HepG2 (cell line): ENCODE measurements around the gene ZNF574. TPM values are rescaled to one million over a fixed set of nuclear protein-coding genes. Genes with fewer than 3 reads are reported as not detected.
A peak's percentile ranks its signal among the peaks of the same experiment; 100 is the strongest.

Source experiments
- ATAC-seq: fragments of 200-7000 bp; cut with Tn5 transposase; 3 replicates; pipeline ENCODE4 v1.9.1; 2020; ENCODE audit warnings: mild to moderate bottlenecking, moderate library complexity
- BruUV-seq: library from RNA; stranded (reverse); fragments of 400-500 nt; replicated peaks from 2 replicates; lab custom pipeline; 2021; lab: Mats Ljungman, UMichigan
- CTCF ChIA-PET: fragments of 300-600 bp; formaldehyde crosslinking; extraction: SDS; loops from one replicate; lab custom pipeline; 2021; ENCODE audit warnings: low total read pairs, inconsistent platforms, low intra/inter-chr PET ratio; lab: Yijun Ruan, JAX
- POLR2A ChIA-PET: fragments of 350-600 bp; sonication (Branson Sonifier 250); formaldehyde crosslinking; loops from one replicate; lab custom pipeline; 2020; ENCODE audit warnings: antibody characterized with exemption, inconsistent platforms; lab: Yijun Ruan, JAX
- DNase-seq: peaks from one replicate; pipeline ENCODE4 v3.0.0-alpha.2; 2015; ENCODE audit warnings: low spot score
- FAIRE-seq: peaks from 3 replicates; lab custom pipeline; 2011; peaks lifted over from hg19 to GRCh38; lab: Jason Lieb, UNC
- H2AFZ ChIP-seq: one replicate; pipeline ENCODE4 v1.6.1; 2011; ENCODE audit warnings: low read length, inconsistent platforms
- H3K27ac ChIP-seq: fragments of 300-600 bp; 3 replicates; pipeline ENCODE4 v1.8.0; 2011; ENCODE audit warnings: mixed run types, mild to moderate bottlenecking, mixed read lengths, low read length, inconsistent platforms; ENCODE audit not compliant: insufficient read depth; ENCODE audit errors: extremely low read length
- H3K27me3 ChIP-seq, 2 experiments: fragments of 200-600 bp in 1 of 2; 2 replicates in 1 of 2; 3 replicates in 1 of 2; pipeline versions ENCODE4 v1.6.0 to v1.8.0; 2011; ENCODE audit warnings: low read length in 2 of 2, mild to moderate bottlenecking in 2 of 2, moderate library complexity in 2 of 2, inconsistent platforms in 1 of 2; ENCODE audit not compliant: insufficient read depth in 2 of 2, control insufficient read depth in 1 of 2
- H3K36me3 ChIP-seq, 2 experiments: fragments of 200-600 bp in 1 of 2; replicated peaks in 1 of 2; 2 replicates in 1 of 2; 3 replicates in 1 of 2; pipeline versions ENCODE4 v1.5.1 to v1.8.0; 2011; ENCODE audit warnings: low read length in 2 of 2, inconsistent platforms in 1 of 2; ENCODE audit not compliant: insufficient read depth in 2 of 2, control insufficient read depth in 1 of 2
- H3K4me1 ChIP-seq: 2 replicates; pipeline ENCODE4 v1.5.1; 2012; ENCODE audit warnings: low read length, inconsistent platforms; ENCODE audit not compliant: insufficient read depth
- H3K4me2 ChIP-seq: 2 replicates; pipeline ENCODE4 v1.6.0; 2011; ENCODE audit warnings: low read depth, low read length, inconsistent platforms
- H3K4me3 ChIP-seq, 3 experiments: fragments of 200-600 bp in 1 of 3; sonication (generic), shearing (Covaris generic) in 1 of 3; replicated peaks in 1 of 3; 2 replicates each; pipeline ENCODE4 v1.5.1; 2011 to 2016; ENCODE audit warnings: low read length in 3 of 3, inconsistent platforms in 2 of 3, low read depth in 2 of 3, mild to moderate bottlenecking in 2 of 3, control low read depth in 1 of 3, mixed read lengths in 1 of 3; ENCODE audit not compliant: insufficient read depth in 1 of 3
- H3K79me2 ChIP-seq: one replicate; pipeline ENCODE4 v1.6.1; 2011; ENCODE audit warnings: low read length, inconsistent platforms; ENCODE audit not compliant: insufficient read depth
- H3K9ac ChIP-seq: 2 replicates; pipeline ENCODE4 v1.6.0; 2011; ENCODE audit warnings: mild to moderate bottlenecking, low read depth, low read length, inconsistent platforms; ENCODE audit not compliant: insufficient read depth
- H3K9me3 ChIP-seq: 2 replicates; pipeline ENCODE4 v1.5.1; 2012; ENCODE audit warnings: mild to moderate bottlenecking, low read length
- H4K20me1 ChIP-seq: 2 replicates; pipeline ENCODE4 v1.6.0; 2011; ENCODE audit warnings: inconsistent platforms, mild to moderate bottlenecking, low read length, moderate library complexity; ENCODE audit not compliant: insufficient read depth
- ATF7-NPFF ChIP-seq: sonication (generic); formaldehyde crosslinking; IDR thresholded peaks from 2 replicates; pipeline ENCODE4 v1.8.1; 2023; ENCODE audit warnings: mild to moderate bottlenecking, low read depth, missing genetic modification reagents, moderate library complexity
- CENPT ChIP-seq: sonication (generic); formaldehyde crosslinking; IDR thresholded peaks from 2 replicates; pipeline ENCODE4 v1.8.0; 2022; ENCODE audit warnings: low read depth, mild to moderate bottlenecking, moderate library complexity, missing genetic modification reagents
- CTCF ChIP-seq: sonication (generic); formaldehyde crosslinking; IDR thresholded peaks from 2 replicates; pipeline ENCODE4 v1.5.0; 2020; ENCODE audit warnings: mild to moderate bottlenecking, missing genetic modification reagents, moderate library complexity
- HNRNPL ChIP-seq: fragments of 200-400 bp; formaldehyde crosslinking; IDR thresholded peaks from 2 replicates; pipeline ENCODE4 v1.6.1; 2017; ENCODE audit warnings: mild to moderate bottlenecking, low read depth, low read length
- NFATC3 ChIP-seq: sonication (generic); formaldehyde crosslinking; IDR thresholded peaks from 2 replicates; pipeline ENCODE4 v1.5.1; 2020; ENCODE audit warnings: mild to moderate bottlenecking, missing genetic modification reagents
- SOX6 ChIP-seq, 2 experiments: fragments of 450-650 bp in 1 of 2; sonication (generic) in 1 of 2; formaldehyde crosslinking in 1 of 2; IDR thresholded peaks; 2 replicates each; pipeline versions ENCODE4 v1.4.0 to v1.6.1; 2017 to 2020; ENCODE audit warnings: antibody characterized with exemption in 1 of 2, mild to moderate bottlenecking in 1 of 2, missing genetic modification reagents in 1 of 2
- STAG1 ChIP-seq: sonication (generic); formaldehyde crosslinking; IDR thresholded peaks from 2 replicates; pipeline ENCODE4 v1.4.0; 2020; ENCODE audit warnings: missing genetic modification reagents
- TRIM24 ChIP-seq: sonication (generic); formaldehyde crosslinking; IDR thresholded peaks from 2 replicates; pipeline ENCODE4 v1.8.0; 2022; ENCODE audit warnings: mild to moderate bottlenecking, missing genetic modification reagents
- XRCC5 ChIP-seq: fragments of 200-400 bp; formaldehyde crosslinking; optimal IDR thresholded peaks from 2 replicates; pipeline ENCODE3; 2017; ENCODE audit warnings: mild to moderate bottlenecking, low read length
- WGBS: methylation state at CpG from one replicate; pipeline ENCODE4 v1.1.6; 2017; ENCODE audit warnings: low lambda C conversion rate; 5-methylcytosine and 5-hydroxymethylcytosine counted together
- in situ Hi-C: cut with HindIII; loops from 2 replicates; pipeline ENCODE4 v1.10.0; 2017; ENCODE audit warnings: low pct_unique_long_range_greater_than_20kb; ENCODE audit not compliant: extremely low pct_ligation_motif_present
- intact Hi-C: fragments of 100-400 bp; cut with micrococcal nuclease; formaldehyde crosslinking; loops from one replicate; pipeline ENCODE4 v1.10.0; 2022; ENCODE audit not compliant: unreplicated experiment
- polyA plus RNA-seq, 8 experiments: library from polyadenylated mRNA; depleted of rRNA in 3 of 8; stranded (reverse) in 7 of 8; unstranded in 1 of 8; fragments of >200 nt; fragmentation: Illumina TruSeq in 4 of 8; extraction: Trizol in 4 of 8; gene quantifications; 2 replicates each; pipeline versions ENCODE4 v1.2.1 to v1.2.3, GENCODE V29; 2011 to 2016; ENCODE audit warnings: low read depth in 4 of 8, missing spikeins in 1 of 8, mixed read lengths in 1 of 8; ENCODE audit not compliant: insufficient read depth in 1 of 8
- total RNA-seq, 5 experiments: library from RNA; depleted of rRNA; stranded (reverse); fragments of >200 nt; fragmentation: Illumina TruSeq; extraction: Trizol; gene quantifications; 2 replicates each; pipeline ENCODE4 v1.2.3, GENCODE V29; 2016; ENCODE audit warnings: low read depth in 1 of 5

Gene ZNF574
- total and polyA plus RNA-seq, 2 of the 13 experiments (the other 11 are each of a cell fraction or from before 2014, with no cell fraction given), result 7.7 to 7.9 TPM

- intact Hi-C loops, result no loop called here
- FAIRE-seq, result no peak
- H3K79me2 ChIP-seq, result no peaks in the 10 kb centered on the region
- no peak overlapping the region for H2AFZ ChIP-seq
- ChIA-PET CTCF (no interaction called here), POLR2A (no interaction called here)
- peaks cover 1 to 28% of the 10 kb centered on the region in 2 experiments; a peak in 4 of 5 replicates for H3K27me3 ChIP-seq
- in situ Hi-C loops, result no loop called here
- H3K9ac ChIP-seq, result no peak overlapping the region
- no peak overlapping the region for H3K4me2 ChIP-seq
- BruUV-seq, result no TSS peak
- H3K27ac ChIP-seq, result no peak overlapping the region
- H3K9me3 ChIP-seq, result no peaks in the 10 kb centered on the region
- no peaks in the 10 kb centered on the region for H3K36me3 ChIP-seq
- no peaks in the 10 kb centered on the region for H4K20me1 ChIP-seq
- H3K4me3 ChIP-seq, result no peak overlapping the region
- H3K4me1 ChIP-seq, result peaks cover 15% of the 10 kb centered on the region
- DNase-seq, result no peak
- no peak for TF ChIP-seq ATF7-NPFF (CRISPR knock-in tag)
- peak; percentile 24 for TF ChIP-seq STAG1 (CRISPR knock-in tag)
- no peak for TF ChIP-seq SOX6 (IDR thresholded peaks at IDR 0.05)
- no peak for TF ChIP-seq SOX6 (CRISPR knock-in tag; IDR thresholded peaks at IDR 0.05)
- no peak for TF ChIP-seq CENPT (CRISPR knock-in tag)
- peak; percentile 54 for TF ChIP-seq XRCC5
- TF ChIP-seq NFATC3 (CRISPR knock-in tag), result no peak
- no peak for TF ChIP-seq TRIM24 (CRISPR knock-in tag)
- TF ChIP-seq CTCF, result peak; percentile 73
- TF ChIP-seq HNRNPL, result peak; percentile 91
- TF ChIP-seq, all 625 proteins: peak for 4
- ATAC-seq, result peak; percentile 44; the same call in 2 of the 3 replicates
- WGBS, result 61% methylated on average over 2 of the region's 5 CpGs
These were observed 16.4 kb downstream of the ZNF574 start for GRCh38 chr19:42092350-42092749.
